GM23338 (cell line): Measurements from ENCODE around the gene PITX1. TPM values are rescaled to one million over a fixed set of nuclear protein-coding genes. Genes with fewer than 3 reads are reported as not detected.

Experiments
- ATAC-seq: fragments of 200-7000 bp; cut with Tn5 transposase; 3 replicates; pipeline ENCODE4 v1.9.1; 2020
- DNase-seq: peaks from one replicate; pipeline ENCODE4 v3.0.0-alpha.2; 2015; ENCODE audit warnings: low spot score
- H2AFZ ChIP-seq: fragments of 200-600 bp; sonication (generic); 2 replicates; pipeline ENCODE4 v1.8.0; 2016; ENCODE audit warnings: antibody characterized with exemption, mild to moderate bottlenecking, moderate library complexity
- H3F3A ChIP-seq: fragments of 200-600 bp; sonication (generic); replicated peaks from 2 replicates; pipeline ENCODE4 v1.8.0; 2017; ENCODE audit warnings: antibody characterized with exemption, mixed run types, low read depth
- H3K27ac ChIP-seq: fragments of 200-600 bp; sonication (generic); 2 replicates; pipeline ENCODE4 v1.6.1; 2016; ENCODE audit warnings: low read depth
- H3K27me3 ChIP-seq: fragments of 200-600 bp; sonication (generic); 2 replicates; pipeline ENCODE4 v1.8.0; 2016; ENCODE audit warnings: mild to moderate bottlenecking, mixed run types, moderate library complexity; ENCODE audit not compliant: insufficient read depth
- H3K36me3 ChIP-seq: fragments of 200-600 bp; sonication (generic); 2 replicates; pipeline ENCODE4 v1.8.0; 2016; ENCODE audit warnings: mild to moderate bottlenecking; ENCODE audit not compliant: insufficient read depth
- H3K4me1 ChIP-seq: fragments of 200-600 bp; sonication (generic); 2 replicates; pipeline ENCODE4 v1.8.0; 2016; ENCODE audit warnings: mild to moderate bottlenecking, moderate library complexity; ENCODE audit not compliant: insufficient read depth
- H3K4me2 ChIP-seq: fragments of 200-600 bp; sonication (generic); 2 replicates; pipeline ENCODE4 v1.7.1; 2017; ENCODE audit warnings: mixed run types
- H3K4me3 ChIP-seq: fragments of 200-600 bp; sonication (generic); 2 replicates; pipeline ENCODE4 v1.6.1; 2016; ENCODE audit warnings: mixed run types
- H3K79me2 ChIP-seq: fragments of 200-600 bp; sonication (generic); replicated peaks from 2 replicates; pipeline ENCODE4 v1.8.0; 2017; ENCODE audit warnings: mild to moderate bottlenecking; ENCODE audit not compliant: insufficient read depth
- H3K9me2 ChIP-seq: fragments of 200-600 bp; sonication (generic); 2 replicates; pipeline ENCODE4 v1.8.0; 2017; ENCODE audit not compliant: insufficient read depth
- H4K20me1 ChIP-seq: fragments of 200-600 bp; sonication (generic); replicated peaks from 2 replicates; pipeline ENCODE4 v1.8.0; 2017; ENCODE audit warnings: mild to moderate bottlenecking; ENCODE audit not compliant: insufficient read depth
- H3K27ac Mint-ChIP-seq: 2 replicates; pipeline ENCODE4 v1.8.0; 2020; ENCODE audit warnings: inconsistent platforms, mild to moderate bottlenecking, moderate library complexity, mixed read lengths
- H3K27me3 Mint-ChIP-seq: 3 replicates; pipeline ENCODE4 v1.8.0; 2022; ENCODE audit warnings: low read depth, mild to moderate bottlenecking, moderate library complexity, mixed read lengths, inconsistent platforms; ENCODE audit not compliant: insufficient read depth, poor library complexity
- H3K36me3 Mint-ChIP-seq: 3 replicates; pipeline ENCODE4 v1.8.0; 2021; ENCODE audit warnings: low read depth, mild to moderate bottlenecking, inconsistent platforms, moderate library complexity, mixed read lengths
- H3K4me1 Mint-ChIP-seq: 3 replicates; pipeline ENCODE4 v1.8.0; 2020; ENCODE audit warnings: mild to moderate bottlenecking, inconsistent platforms, mixed read lengths
- H3K4me3 Mint-ChIP-seq: 3 replicates; pipeline ENCODE4 v1.8.0; 2021; ENCODE audit warnings: moderate library complexity, mild to moderate bottlenecking, inconsistent platforms, mixed read lengths
- H3K9me3 Mint-ChIP-seq: 3 replicates; pipeline ENCODE4 v1.8.0; 2020; ENCODE audit warnings: moderate library complexity, mild to moderate bottlenecking, inconsistent platforms, mixed read lengths
- CREB1 ChIP-seq: fragments of 250-450 bp; sonication (Bioruptor Pico); IDR thresholded peaks from 2 replicates; pipeline ENCODE4 v1.5.0; 2020; ENCODE audit warnings: low read depth, mild to moderate bottlenecking, moderate library complexity
- ZNF331 ChIP-seq: fragments of 250-450 bp; sonication (Bioruptor Pico); IDR thresholded peaks from 2 replicates; pipeline ENCODE4 v1.5.0; 2020; ENCODE audit warnings: low read depth, mild to moderate bottlenecking, moderate library complexity
- ZNF462 ChIP-seq: fragments of 250-450 bp; sonication (Bioruptor Pico); IDR thresholded peaks from 2 replicates; pipeline ENCODE4 v1.5.0; 2020; ENCODE audit warnings: mild to moderate bottlenecking, moderate library complexity
- polyA plus RNA-seq: library from polyadenylated mRNA; unstranded; fragments of >200 nt; fragmentation: Nextera tagmentation; extraction: Ambion mirVana; gene quantifications from 2 replicates; pipeline ENCODE4 v1.2.1, GENCODE V29; 2016
- total RNA-seq: library from RNA; depleted of rRNA; stranded (reverse); fragments of >200 nt; shearing (Covaris generic); gene quantifications from 2 replicates; pipeline ENCODE4 v1.2.3, GENCODE V29; 2014

PITX1 gene
- total and polyA plus RNA-seq, 2 experiments from 2014 or later = not detected

DNA sequence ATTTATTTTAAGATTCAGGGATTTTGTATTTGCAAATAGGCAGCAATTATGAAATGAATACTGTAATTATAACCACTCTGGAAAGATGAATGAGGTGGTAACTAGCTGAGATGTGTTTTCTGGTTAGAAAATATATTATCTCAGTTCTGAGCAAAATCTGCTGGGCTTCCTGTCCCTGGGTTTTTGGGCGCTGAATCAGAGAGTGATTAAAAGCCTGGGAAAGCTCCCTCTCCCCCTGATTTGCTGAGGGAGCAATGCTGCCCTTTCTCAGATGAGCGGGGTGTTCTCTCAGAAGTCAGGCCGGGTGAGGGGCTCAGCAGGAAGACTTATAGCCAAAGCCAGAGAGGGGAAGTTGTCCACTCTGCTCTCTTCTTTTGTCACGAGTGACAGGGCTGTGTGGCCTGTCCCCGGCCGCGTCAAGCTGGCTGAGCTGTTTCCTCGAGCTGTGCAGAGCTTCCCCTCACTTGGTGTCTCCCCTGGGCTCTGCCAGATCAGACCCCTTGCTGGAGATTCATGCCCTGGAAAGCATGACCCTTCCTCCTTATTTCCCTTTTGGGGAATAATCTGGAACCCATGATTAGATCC is 39.8 kb upstream of the PITX1 start:
- H3K4me3 ChIP-seq = no peak overlapping the region
- ATAC-seq = no peak
- H3K9me2 ChIP-seq = no peaks in the 10 kb centered on the region
- no peaks in the 10 kb centered on the region for H3F3A ChIP-seq
- no peak overlapping the region for H3K27ac Mint-ChIP-seq
- no peak overlapping the region for H3K4me3 Mint-ChIP-seq
- no peaks in the 10 kb centered on the region for H3K79me2 ChIP-seq
- H3K4me1 Mint-ChIP-seq = peaks cover 25% of the 10 kb centered on the region
- H3K27me3 Mint-ChIP-seq = peaks cover 33% of the 10 kb centered on the region
- TF ChIP-seq ZNF462 (CRISPR knock-in tag) = no peak
- H3K36me3 ChIP-seq = no peaks in the 10 kb centered on the region
- peaks cover 11% of the 10 kb centered on the region; the same call in 1 of the 2 replicates for H3K4me1 ChIP-seq
- H4K20me1 ChIP-seq = no peaks in the 10 kb centered on the region
- no peak for DNase-seq
- no peak overlapping the region for H3K4me2 ChIP-seq
- no peaks in the 10 kb centered on the region for H3K9me3 Mint-ChIP-seq
- H3K36me3 Mint-ChIP-seq = no peaks in the 10 kb centered on the region
- H2AFZ ChIP-seq = no peak overlapping the region
- 0 out of 2 replicates have a peak, but pooled peaks cover 4% of the 10 kb centered on the region for H3K27me3 ChIP-seq
- no peak overlapping the region for H3K27ac ChIP-seq

DNA sequence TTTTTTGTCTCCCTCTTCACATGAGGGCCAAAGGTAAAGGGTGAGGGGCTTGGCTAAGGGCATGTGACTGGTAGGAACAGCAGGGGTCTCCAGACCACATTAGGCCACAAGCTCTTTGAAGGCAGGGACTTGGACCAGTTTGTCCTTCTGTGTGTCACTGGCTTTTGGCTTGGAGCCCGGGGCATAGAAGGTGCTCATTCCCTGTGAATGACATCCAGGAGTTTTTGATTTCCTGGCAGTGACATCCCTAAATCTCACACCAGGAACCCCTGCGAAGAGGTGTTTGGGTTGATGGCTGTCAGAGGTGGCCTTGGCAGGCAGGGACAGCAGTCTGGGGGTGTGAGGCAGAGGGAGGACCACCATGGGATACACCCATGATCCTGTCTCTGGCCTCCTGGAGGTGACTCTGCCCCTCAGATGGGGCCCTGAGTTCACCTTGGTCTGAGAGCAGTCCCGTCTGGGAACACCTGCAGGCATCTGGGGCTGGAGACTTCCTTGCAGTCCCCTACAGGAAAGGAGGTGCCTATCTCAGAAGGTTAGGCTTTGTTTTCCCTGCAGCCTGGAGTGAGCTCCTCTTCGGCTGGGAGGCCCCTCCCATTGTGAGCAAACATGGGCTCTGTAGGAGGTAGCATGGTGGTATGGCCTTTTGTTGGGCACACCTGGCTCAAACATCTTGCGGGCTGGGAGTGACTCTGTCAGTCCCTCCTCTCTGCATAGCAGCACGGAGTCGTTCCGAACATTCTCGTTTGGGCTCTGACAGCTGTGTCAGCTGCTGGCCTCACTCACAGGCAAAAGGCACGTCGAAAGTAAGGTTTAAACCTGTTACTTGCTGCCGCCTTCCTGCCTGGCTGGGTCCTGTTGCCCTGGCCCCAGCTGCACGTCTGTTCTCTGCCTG is 38.6 kb upstream of the PITX1 start:
- DNase-seq (peak; percentile 72), ATAC-seq (peak; percentile 90)
- peaks cover 25% of the 10 kb centered on the region for H3K4me1 Mint-ChIP-seq
- no peak overlapping the region for H3K27ac ChIP-seq
- peaks cover 11% of the 10 kb centered on the region; the same call in 1 of the 2 replicates for H3K4me1 ChIP-seq
- 0 out of 2 replicates have a peak overlapping the region, but pooled peaks have one; percentile 22 for H3K4me2 ChIP-seq
- no peaks in the 10 kb centered on the region for H3K9me2 ChIP-seq
- no peak overlapping the region for H2AFZ ChIP-seq
- no peak overlapping the region for H3K27ac Mint-ChIP-seq
- no peaks in the 10 kb centered on the region for H3K36me3 Mint-ChIP-seq
- H3K9me3 Mint-ChIP-seq = no peaks in the 10 kb centered on the region
- H3K36me3 ChIP-seq = no peaks in the 10 kb centered on the region
- no peaks in the 10 kb centered on the region for H4K20me1 ChIP-seq
- no peaks in the 10 kb centered on the region for H3K79me2 ChIP-seq
- H3F3A ChIP-seq = no peaks in the 10 kb centered on the region
- H3K27me3 ChIP-seq = 0 out of 2 replicates have a peak, but pooled peaks cover 4% of the 10 kb centered on the region
- peaks cover 33% of the 10 kb centered on the region for H3K27me3 Mint-ChIP-seq
- H3K4me3 ChIP-seq = no peak overlapping the region
- H3K4me3 Mint-ChIP-seq = no peak overlapping the region
- TF ChIP-seq ZNF331 = no peak
- TF ChIP-seq CREB1 = no peak
- peak; percentile 72; the same call in 1 of the 2 replicates for TF ChIP-seq ZNF462 (CRISPR knock-in tag)
